Kidney (tissue), 14 donors: ENCODE data around the gene ATP2A3. TPM values are rescaled to one million over a fixed set of nuclear protein-coding genes. Genes with fewer than 3 reads are reported as not detected.
A peak's percentile ranks its signal among the peaks of the same experiment; 100 is the strongest.
"Not testable (repeated sequence)": the region's sequence is repeated elsewhere in the genome, so short reads cannot be mapped to it uniquely, and the experiment has no call there.

Experiments
- DNase-seq, 5 donors: peaks; one replicate each; pipeline ENCODE4 v3.0.0-alpha.2; 2013 to 2020
- FAIRE-seq: peaks from 2 replicates; lab custom pipeline; 2012; peaks lifted over from hg19 to GRCh38; lab: Jason Lieb, UNC
- H3K27ac ChIP-seq, 2 donors: one replicate each; pipeline ENCODE4 v1.7.0; 2013; ENCODE audit warnings: low read depth in 2 of 2, low read length in 2 of 2, inconsistent platforms in 1 of 2
- H3K27me3 ChIP-seq: one replicate; pipeline ENCODE4 v1.7.1; 2013; ENCODE audit warnings: low read length, inconsistent platforms; ENCODE audit not compliant: control insufficient read depth, insufficient read depth
- H3K36me3 ChIP-seq, 3 donors: one replicate each; pipeline versions ENCODE4 v1.7.0 to v1.7.1; 2013; ENCODE audit warnings: low read length in 3 of 3, control low read depth in 1 of 3, inconsistent platforms in 1 of 3; ENCODE audit not compliant: insufficient read depth in 3 of 3, control insufficient read depth in 2 of 3
- H3K4me1 ChIP-seq, 3 donors: one replicate each; pipeline versions ENCODE4 v1.7.0 to v1.7.1; 2013; ENCODE audit warnings: low read length in 3 of 3, inconsistent platforms in 1 of 3, low read depth in 1 of 3; ENCODE audit not compliant: control insufficient read depth in 2 of 3, insufficient read depth in 2 of 3
- H3K4me3 ChIP-seq, 3 donors: one replicate each; pipeline versions ENCODE4 v1.7.0 to v1.8.1; 2013; ENCODE audit warnings: low read length in 3 of 3, control low read depth in 1 of 3, inconsistent platforms in 1 of 3
- H3K9ac ChIP-seq, 3 donors: one replicate each; pipeline versions ENCODE4 v1.7.0 to v1.7.1; 2013; ENCODE audit warnings: low read length in 3 of 3, control low read depth in 1 of 3, inconsistent platforms in 1 of 3
- H3K9me3 ChIP-seq, 3 donors: one replicate each; pipeline versions ENCODE4 v1.7.0 to v1.7.1; 2013; ENCODE audit warnings: low read length in 3 of 3, control low read depth in 1 of 3, inconsistent platforms in 1 of 3; ENCODE audit not compliant: control insufficient read depth in 2 of 3, insufficient read depth in 1 of 3
- intact Hi-C: fragments of 100-400 bp; cut with DNase I; formaldehyde crosslinking; loops from one replicate; pipeline ENCODE4 v1.11.1; 2022
- polyA plus RNA-seq: library from polyadenylated mRNA; stranded (reverse); fragments of 350-450 nt; fragmentation: Illumina TruSeq; extraction: RNeasy Lipid Tissue Mini Kit (QIAGEN cat#74804); gene quantifications from one replicate; pipeline ENCODE4 v1.2.3, GENCODE V29; 2014; ENCODE audit warnings: low read depth, low replicate concordance; ENCODE audit not compliant: insufficient read depth
- total RNA-seq: library from RNA; stranded (reverse); fragmentation: NEBNext Ultra II Directional; extraction: Animal tissue kit (Norgen Biotek cat#: 25700); gene quantifications from one replicate; pipeline ENCODE4 v1.2.1, GENCODE V29; 2021
- TF ChIP-seq, protein P1 (sequence below): IDR thresholded peaks from 3 replicates; pipeline ENCODE4 v1.5.1; 2012; ENCODE audit warnings: mild to moderate bottlenecking, moderate library complexity, borderline replicate concordance; ENCODE audit not compliant: insufficient read depth; ENCODE audit errors: extremely low read depth
- donor health status: control.
- donor health status: control.
- donor health status: control.
- donor health status: control.
- donor health status: control.
- donor health status: DM: yes; HTN: yes; CAD: no.
- donor health status: Normal renal cell carcinoma (clear cell type).

The ATP2A3 gene
- total and polyA plus RNA-seq, 2 donors from 2014 or later = 9.4 to 52.1 TPM

DNA sequence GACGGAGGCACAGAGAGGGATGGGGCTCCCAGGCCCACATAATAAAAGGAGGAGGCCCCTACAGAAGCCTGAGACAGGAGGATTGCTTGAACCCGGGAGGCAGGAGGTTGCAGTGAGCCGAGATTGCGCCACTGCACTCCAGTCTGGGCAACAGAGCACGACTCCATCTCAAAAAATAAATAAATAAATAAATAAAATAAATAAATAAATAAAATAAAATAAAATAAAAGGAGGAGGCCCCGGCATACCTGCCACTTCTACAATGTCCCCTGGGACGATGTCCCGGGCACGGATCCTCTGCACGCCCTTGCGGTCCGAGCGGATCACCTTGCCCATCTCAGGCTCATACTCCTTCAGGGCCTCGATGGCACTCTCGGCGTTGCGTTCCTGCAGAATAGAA is 13.2 kb downstream of the ATP2A3 start:
- Histone ChIP-seq H3K27ac (no peak overlapping the region), H3K4me1 (no peaks in the 10 kb centered on the region), H3K36me3 (no peaks in the 10 kb centered on the region), H3K9me3 (no peaks in the 10 kb centered on the region), H3K4me3 (no peak overlapping the region), H3K27me3 (no peaks in the 10 kb centered on the region), H3K9ac (no peak overlapping the region)
- TF ChIP-seq, protein P1, sequence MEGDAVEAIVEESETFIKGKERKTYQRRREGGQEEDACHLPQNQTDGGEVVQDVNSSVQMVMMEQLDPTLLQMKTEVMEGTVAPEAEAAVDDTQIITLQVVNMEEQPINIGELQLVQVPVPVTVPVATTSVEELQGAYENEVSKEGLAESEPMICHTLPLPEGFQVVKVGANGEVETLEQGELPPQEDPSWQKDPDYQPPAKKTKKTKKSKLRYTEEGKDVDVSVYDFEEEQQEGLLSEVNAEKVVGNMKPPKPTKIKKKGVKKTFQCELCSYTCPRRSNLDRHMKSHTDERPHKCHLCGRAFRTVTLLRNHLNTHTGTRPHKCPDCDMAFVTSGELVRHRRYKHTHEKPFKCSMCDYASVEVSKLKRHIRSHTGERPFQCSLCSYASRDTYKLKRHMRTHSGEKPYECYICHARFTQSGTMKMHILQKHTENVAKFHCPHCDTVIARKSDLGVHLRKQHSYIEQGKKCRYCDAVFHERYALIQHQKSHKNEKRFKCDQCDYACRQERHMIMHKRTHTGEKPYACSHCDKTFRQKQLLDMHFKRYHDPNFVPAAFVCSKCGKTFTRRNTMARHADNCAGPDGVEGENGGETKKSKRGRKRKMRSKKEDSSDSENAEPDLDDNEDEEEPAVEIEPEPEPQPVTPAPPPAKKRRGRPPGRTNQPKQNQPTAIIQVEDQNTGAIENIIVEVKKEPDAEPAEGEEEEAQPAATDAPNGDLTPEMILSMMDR = no peak
- intact Hi-C loops = no loop called here
- DNase-seq = peak in 1 of 5 donors; percentile 73
- FAIRE-seq = no peak

DNA sequence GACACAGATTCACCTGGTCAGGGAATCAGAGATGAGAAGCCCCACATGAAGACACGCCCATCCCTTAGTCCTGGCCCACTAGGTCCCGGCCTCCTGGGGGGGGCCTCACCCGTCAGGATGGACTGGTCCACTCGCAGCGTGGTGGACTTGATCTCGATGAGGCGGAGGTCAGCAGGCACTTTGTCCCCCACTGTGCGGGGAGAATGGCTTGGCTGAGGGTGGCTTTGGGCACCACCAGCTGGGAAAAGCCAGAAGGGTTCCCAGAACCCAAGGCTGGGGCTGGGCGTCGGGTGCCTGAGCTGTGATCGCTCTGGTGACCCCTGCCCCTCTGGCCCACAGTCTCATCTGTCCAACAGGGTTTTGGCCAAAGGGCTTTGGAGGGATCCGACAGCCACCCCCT is 13.7 kb downstream of the ATP2A3 start:
- Histone ChIP-seq H3K4me1 (no peaks in the 10 kb centered on the region), H3K27ac (no peak overlapping the region), H3K36me3 (no peaks in the 10 kb centered on the region), H3K9me3 (no peaks in the 10 kb centered on the region), H3K4me3 (no peak overlapping the region), H3K27me3 (no peaks in the 10 kb centered on the region), H3K9ac (no peak overlapping the region)
- intact Hi-C loops = no loop called here
- TF ChIP-seq, protein P1 = no peak
- FAIRE-seq (no peak), DNase-seq (peak in 1 of 5 donors; percentile 71)

DNA sequence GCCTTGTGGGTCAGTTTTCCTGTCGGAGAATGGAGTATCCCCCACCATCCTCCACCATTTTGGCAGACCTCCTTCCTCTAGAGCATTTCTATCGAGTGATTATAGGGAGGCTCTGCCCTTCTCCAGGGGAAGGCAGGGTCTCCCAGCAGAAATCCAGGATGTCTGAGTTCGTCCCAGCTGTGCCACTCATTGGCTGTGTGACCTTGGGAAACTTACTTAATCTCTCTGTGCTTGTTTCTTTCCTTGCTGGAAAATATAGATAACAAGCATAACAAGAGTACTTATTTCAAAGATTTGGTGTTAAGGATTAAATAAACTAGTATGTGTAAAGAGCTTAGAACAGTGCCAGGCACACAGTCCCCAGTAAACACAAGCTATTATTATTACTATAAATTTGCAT is 14.8 kb downstream of the ATP2A3 start:
- Histone ChIP-seq H3K4me3 (no peak overlapping the region), H3K9ac (no peak overlapping the region), H3K36me3 (no peaks in the 10 kb centered on the region), H3K27me3 (no peaks in the 10 kb centered on the region), H3K9me3 (no peaks in the 10 kb centered on the region), H3K4me1 (no peaks in the 10 kb centered on the region), H3K27ac (no peak overlapping the region)
- intact Hi-C loops = loop anchor here (10.0 kb wide), 1 partner anchor 55 kb away; no protein-coding TSS in a partner anchor
- DNase-seq (no peak), FAIRE-seq (no peak)
- TF ChIP-seq, protein P1 = no peak

GRCh38 chr17:3948551-3948950 is 15.7 kb downstream of the ATP2A3 start:
- not testable (repeated sequence) for H3K9ac ChIP-seq, H3K27me3 ChIP-seq, H3K9me3 ChIP-seq, DNase-seq, H3K4me3 ChIP-seq, H3K4me1 ChIP-seq, H3K27ac ChIP-seq, FAIRE-seq, H3K36me3 ChIP-seq
- intact Hi-C loops = loop anchor here (10.0 kb wide), 1 partner anchor 56 kb away; no protein-coding TSS in a partner anchor
